NOMO-1 (cell line): Measurements from ENCODE around the gene MROH2A.

Experiments used
- DNase-seq, 2 experiments: peaks; one replicate each; lab custom pipeline; 2025; ENCODE audit not compliant: unreplicated experiment in 2 of 2; lab: John Stamatoyannopoulos, UW

The MROH2A gene

DNA sequence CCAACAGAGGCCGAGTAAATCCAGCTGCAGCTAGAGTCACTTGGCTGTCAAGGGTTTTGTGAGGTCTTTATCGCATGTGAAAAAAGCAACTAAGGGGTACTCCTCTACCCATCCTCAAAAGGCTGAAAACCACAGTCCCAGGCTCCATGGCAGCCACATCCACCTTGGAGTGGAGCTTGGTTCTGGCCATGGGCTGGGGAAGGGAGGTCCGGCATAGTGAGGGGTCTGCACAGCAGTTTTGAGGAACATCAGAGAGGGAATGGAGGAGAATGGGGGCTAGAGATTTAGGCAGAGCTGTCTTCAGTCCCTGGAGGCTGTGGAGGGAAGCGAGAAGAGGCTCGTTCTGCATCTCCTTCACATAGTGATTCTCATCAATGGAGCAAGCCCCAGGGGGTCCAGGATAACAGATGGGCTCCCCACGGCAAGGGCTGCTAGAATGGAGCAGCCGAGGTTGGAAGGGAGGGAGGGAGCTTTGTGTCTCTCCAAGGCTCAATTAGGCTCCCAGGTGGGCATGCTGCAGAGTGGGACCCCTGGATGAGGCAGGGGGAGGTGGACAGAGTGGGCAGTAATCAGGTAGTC is 21.0 kb downstream of the MROH2A start:
- no peak for DNase-seq

- DNase-seq, result no peak
Measured at GRCh38 chr2:233799716-233800115, 21.6 kb downstream of the MROH2A start.

- no peak for DNase-seq
Measured at GRCh38 chr2:233800208-233800607, 22.1 kb downstream of the MROH2A start.

GRCh38 chr2:233801357-233802131 is 23.4 kb downstream of the MROH2A start:
- DNase-seq, result no peak

DNA sequence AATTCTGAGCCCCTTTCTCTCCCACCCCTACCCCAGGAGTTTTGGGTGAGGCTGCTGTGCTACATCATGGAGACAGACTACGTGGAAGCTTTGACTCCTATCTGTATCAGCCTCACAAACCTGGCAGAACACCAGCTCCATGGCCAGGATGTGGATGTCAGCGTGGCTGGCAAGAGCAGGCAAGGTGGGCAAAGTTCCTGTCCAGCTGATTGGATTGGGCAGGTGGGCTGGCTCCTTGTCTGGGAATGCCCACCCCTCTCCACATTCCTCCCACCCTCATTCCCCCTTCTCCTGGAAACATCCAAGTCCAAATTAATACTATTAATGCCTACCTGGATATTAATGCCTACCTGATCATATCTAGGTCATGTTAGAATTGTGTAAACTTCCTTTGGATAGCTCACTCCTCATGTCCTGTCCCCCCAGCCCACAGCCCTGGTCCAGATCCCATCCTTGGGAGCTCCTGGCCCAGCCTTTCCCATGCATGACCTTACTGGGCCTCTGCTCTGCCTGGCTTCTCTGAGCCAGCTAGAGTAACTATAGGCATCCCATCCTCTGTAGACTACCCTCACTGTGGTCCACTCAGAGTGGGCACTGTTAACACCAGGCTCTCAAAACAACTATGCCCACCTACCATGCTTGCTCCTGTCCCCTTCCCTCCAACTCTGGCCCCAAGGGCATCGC is 24.1 kb downstream of the MROH2A start:
- no peak for DNase-seq

GRCh38 chr2:233803292-233803911 is 25.3 kb downstream of the MROH2A start:
- no peak for DNase-seq

DNA sequence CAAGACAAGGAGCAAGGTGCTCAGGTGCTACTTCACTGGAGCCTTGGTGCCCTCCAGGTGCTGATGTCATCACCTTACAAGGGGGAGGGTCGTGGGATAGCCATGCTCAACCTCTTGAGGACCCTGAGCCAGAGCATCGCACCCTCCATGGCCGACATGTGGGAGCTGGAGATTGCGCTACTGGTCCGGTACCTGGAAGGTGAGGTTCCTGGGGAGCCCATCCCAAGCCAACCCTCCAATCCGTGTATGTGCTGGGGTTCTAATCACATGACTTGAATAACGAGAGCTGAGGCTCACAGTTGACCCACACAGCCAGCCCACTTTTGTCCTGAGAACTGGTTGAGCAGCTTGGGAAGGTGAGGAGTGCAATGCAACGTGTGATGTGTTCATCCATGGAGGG is 25.9 kb downstream of the MROH2A start:
- no peak for DNase-seq

GRCh38 chr2:233807215-233807865 is 29.2 kb downstream of the MROH2A start:
- no peak for DNase-seq

DNA sequence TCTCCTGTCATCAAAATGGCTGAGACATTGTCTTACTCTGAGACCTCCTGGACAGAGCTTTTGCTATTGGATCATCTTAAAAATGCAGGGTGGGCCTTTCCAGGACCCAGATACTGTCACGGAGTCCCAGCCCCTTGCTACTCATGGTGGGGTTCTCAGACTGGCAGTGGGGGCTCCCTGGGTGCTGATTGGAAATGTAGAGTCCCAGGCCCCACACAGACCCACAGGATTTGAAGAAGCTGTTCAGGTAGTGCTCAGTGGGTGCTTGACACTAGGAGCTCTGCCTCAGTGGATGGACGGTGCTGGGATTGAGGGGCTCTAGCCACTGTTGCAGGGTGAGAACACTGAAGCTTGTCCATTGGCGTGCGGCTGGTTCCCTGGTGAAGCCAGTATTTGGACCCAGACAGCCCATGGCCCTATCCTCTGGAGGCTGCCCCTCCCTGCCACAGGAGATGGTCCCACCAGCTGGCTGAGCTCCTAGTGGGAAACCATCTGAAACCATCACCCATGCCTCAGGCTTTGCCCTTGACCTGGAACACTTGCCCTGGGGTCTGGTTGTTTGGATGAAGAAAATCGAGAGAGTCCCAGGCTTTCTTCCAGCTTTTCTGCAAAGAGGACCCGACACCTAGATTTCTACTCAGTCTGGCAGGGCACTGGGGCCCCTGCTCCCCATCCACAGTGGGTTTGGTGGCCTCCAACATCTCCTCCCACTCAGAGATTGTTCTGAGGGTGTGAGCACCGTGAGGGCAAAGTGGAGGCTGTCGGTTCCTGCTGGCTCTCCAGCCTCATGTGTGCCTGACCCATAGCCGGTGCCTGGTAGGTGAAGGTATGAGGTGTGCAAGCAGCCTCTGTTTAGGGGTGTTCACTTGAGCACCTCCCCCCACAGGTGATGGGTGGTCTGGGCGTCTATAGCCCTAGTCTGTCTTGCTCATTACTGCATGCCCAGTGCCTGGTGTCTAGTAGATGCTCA is 30.1 kb downstream of the MROH2A start:
- no peak for DNase-seq

GRCh38 chr2:233810385-233810784 is 32.3 kb downstream of the MROH2A start:
- no peak for DNase-seq

DNA sequence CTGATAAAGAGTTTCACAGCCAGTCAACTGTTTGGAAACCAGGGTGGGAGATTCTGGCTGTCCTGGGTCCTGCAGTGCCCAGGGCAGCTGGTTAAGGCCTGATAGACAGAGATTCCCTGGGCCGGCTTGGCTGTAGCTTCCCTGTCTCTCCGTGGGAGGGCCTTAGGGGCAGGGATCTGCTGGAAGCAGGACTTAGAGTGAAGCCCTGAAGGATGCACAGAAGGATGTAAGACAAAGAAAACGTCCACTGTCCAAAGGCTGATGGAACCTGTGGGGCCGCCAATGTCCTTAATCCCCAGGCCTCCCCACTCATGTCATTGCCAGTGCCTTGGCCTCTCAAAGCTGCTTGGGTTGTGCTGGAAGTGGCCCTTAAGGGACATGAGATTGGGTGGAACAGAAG is 33.0 kb downstream of the MROH2A start:
- DNase-seq, result no peak

GRCh38 chr2:233811732-233812131 is 33.6 kb downstream of the MROH2A start:
- no peak for DNase-seq

- no peak for DNase-seq
Measured at GRCh38 chr2:233813236-233814055, 35.3 kb downstream of the MROH2A start.

GRCh38 chr2:233814056-233814835 is 36.1 kb downstream of the MROH2A start:
- DNase-seq, result no peak

GRCh38 chr2:233815861-233816260 is 37.7 kb downstream of the MROH2A start:
- DNase-seq, result no peak

DNA sequence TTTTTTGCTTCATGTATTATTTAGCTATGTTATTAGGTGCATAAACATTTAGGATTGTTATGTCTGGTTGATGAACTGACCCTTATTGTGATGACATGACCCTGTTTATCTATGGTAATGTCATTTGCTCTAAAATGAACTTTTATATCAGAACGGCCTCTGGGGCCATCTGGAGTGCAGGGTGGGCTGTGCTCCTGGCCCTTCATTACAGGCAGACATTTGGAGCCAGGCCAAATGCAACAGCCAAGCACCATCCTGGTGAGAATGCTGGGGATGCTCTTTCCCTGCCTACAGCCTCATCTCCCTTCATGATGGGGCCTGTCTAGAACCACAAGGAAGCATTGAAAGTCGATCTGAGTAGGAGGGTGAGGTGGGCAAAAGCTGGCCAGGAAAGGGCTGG is 38.2 kb downstream of the MROH2A start:
- DNase-seq, result no peak

DNA sequence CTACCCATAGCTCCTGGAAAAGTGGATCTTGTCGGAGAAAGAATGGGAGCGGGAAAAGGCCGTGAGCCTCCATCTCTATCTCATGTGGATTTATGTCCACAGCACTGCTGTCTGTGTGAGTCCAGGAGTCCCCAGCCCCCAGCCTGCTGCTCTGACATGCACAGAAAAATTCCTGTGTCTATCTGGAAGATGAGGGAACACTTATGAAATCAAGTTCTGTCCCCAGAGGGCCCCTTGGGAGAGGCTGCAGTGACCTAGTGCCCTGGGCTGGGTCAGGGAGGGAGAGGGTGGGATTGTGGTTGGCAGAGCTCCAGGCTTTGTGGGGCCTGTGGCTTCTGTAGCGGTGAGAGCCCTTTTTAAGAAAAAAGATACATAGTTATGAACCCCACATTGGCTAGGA is 38.6 kb downstream of the MROH2A start:
- DNase-seq, result no peak

- no peak for DNase-seq
Measured at GRCh38 chr2:233817361-233817911, 39.3 kb downstream of the MROH2A start.
